ENCODE results near the gene STRN3. TPM values are rescaled to one million over a fixed set of nuclear protein-coding genes. Genes with fewer than 3 reads are reported as not detected.

Gene STRN3
- total RNA-seq, 1 donor from 2014 or later: 32.8 TPM

GRCh38 chr14:30921788-30922187, 104.4 kb downstream of the STRN3 start:
- H3K36me3 ChIP-seq: peaks cover 11% of the 10 kb centered on the region
- no peaks in the 10 kb centered on the region for H3K4me1 ChIP-seq
- no peaks in the 10 kb centered on the region for H3K27me3 ChIP-seq (ENCODE audit: low read depth)
- no peaks in the 10 kb centered on the region for H3K9me3 ChIP-seq
- H3K27ac ChIP-seq: no peak overlapping the region
- TF ChIP-seq CTCF (IDR thresholded peaks at IDR 0.05): no peak
- H3K4me3 ChIP-seq: no peak overlapping the region
- intact Hi-C loops (cut with DNase I): no loop called here
- ATAC-seq (no peak), DNase-seq (no peak)

- no peak for ATAC-seq
- H3K27ac ChIP-seq: no peak overlapping the region
- no peaks in the 10 kb centered on the region for H3K27me3 ChIP-seq (ENCODE audit: low read depth)
- H3K4me1 ChIP-seq: no peaks in the 10 kb centered on the region
- no peak for TF ChIP-seq CTCF (IDR thresholded peaks at IDR 0.05)
- no peak for DNase-seq
- intact Hi-C loops (cut with DNase I): no loop called here
- H3K9me3 ChIP-seq: no peaks in the 10 kb centered on the region
- peaks cover 11% of the 10 kb centered on the region for H3K36me3 ChIP-seq
- H3K4me3 ChIP-seq: no peak overlapping the region
Observed at GRCh38 chr14:30921305-30921704, 104.9 kb downstream of the STRN3 start.

- Histone ChIP-seq H3K4me1 (no peaks in the 10 kb centered on the region), H3K36me3 (peaks cover 18% of the 10 kb centered on the region), H3K27me3 (ENCODE audit: low read depth) (no peaks in the 10 kb centered on the region), H3K4me3 (no peak overlapping the region), H3K27ac (no peak overlapping the region), H3K9me3 (no peaks in the 10 kb centered on the region)
- no peak for DNase-seq
- no peak for TF ChIP-seq CTCF (IDR thresholded peaks at IDR 0.05)
- intact Hi-C loops (cut with DNase I): no loop called here
- no peak for ATAC-seq
Observed at GRCh38 chr14:30915596-30915995, 110.6 kb downstream of the STRN3 start.

- Histone ChIP-seq H3K27ac (no peak overlapping the region), H3K4me1 (no peaks in the 10 kb centered on the region), H3K9me3 (no peaks in the 10 kb centered on the region), H3K27me3 (ENCODE audit: low read depth) (no peaks in the 10 kb centered on the region), H3K4me3 (no peak overlapping the region), H3K36me3 (peaks cover 25% of the 10 kb centered on the region)
- no peak for TF ChIP-seq CTCF (IDR thresholded peaks at IDR 0.05)
- intact Hi-C loops (cut with DNase I): no loop called here
- DNase-seq: no peak
- no peak for ATAC-seq
Observed at GRCh38 chr14:30914812-30915211, 111.4 kb downstream of the STRN3 start.

GRCh38 chr14:30908826-30909225, 117.4 kb downstream of the STRN3 start:
- TF ChIP-seq CTCF (IDR thresholded peaks at IDR 0.05): no peak
- intact Hi-C loops (cut with DNase I): no loop called here
- Histone ChIP-seq H3K9me3 (no peaks in the 10 kb centered on the region), H3K4me3 (no peak overlapping the region), H3K27ac (no peak overlapping the region), H3K27me3 (ENCODE audit: low read depth) (no peaks in the 10 kb centered on the region), H3K36me3 (peaks cover 81% of the 10 kb centered on the region), H3K4me1 (no peaks in the 10 kb centered on the region)
- no peak for ATAC-seq
- no peak for DNase-seq

- H3K4me1 ChIP-seq: no peaks in the 10 kb centered on the region
- intact Hi-C loops (cut with DNase I): no loop called here
- TF ChIP-seq CTCF (IDR thresholded peaks at IDR 0.05): no peak
- no peak overlapping the region for H3K4me3 ChIP-seq
- peaks cover 90% of the 10 kb centered on the region for H3K36me3 ChIP-seq
- DNase-seq (no peak), ATAC-seq (no peak)
- H3K9me3 ChIP-seq: no peaks in the 10 kb centered on the region
- no peak overlapping the region for H3K27ac ChIP-seq
- H3K27me3 ChIP-seq (ENCODE audit: low read depth): no peaks in the 10 kb centered on the region
Observed at GRCh38 chr14:30907659-30908057, 118.5 kb downstream of the STRN3 start.
